Daoy (cell line): Measurements from ENCODE around the gene METAP2. TPM values are rescaled to one million over a fixed set of nuclear protein-coding genes. Genes with fewer than 3 reads are reported as not detected.
"Not testable (repeated sequence)": the region's sequence is repeated elsewhere in the genome, so short reads cannot be mapped to it uniquely, and the experiment has no call there.

Source experiments
- DNase-seq: peaks from one replicate; pipeline ENCODE4 v3.0.0-alpha.2; 2015; ENCODE audit warnings: low read depth
- total RNA-seq: library from RNA; depleted of rRNA; stranded (reverse); fragments of >200 nt; shearing (Covaris generic); gene quantifications from 2 replicates; pipeline ENCODE4 v1.2.3, GENCODE V29; 2014

The METAP2 gene
- total RNA-seq, 1 experiment from 2014 or later: 175 TPM

DNA sequence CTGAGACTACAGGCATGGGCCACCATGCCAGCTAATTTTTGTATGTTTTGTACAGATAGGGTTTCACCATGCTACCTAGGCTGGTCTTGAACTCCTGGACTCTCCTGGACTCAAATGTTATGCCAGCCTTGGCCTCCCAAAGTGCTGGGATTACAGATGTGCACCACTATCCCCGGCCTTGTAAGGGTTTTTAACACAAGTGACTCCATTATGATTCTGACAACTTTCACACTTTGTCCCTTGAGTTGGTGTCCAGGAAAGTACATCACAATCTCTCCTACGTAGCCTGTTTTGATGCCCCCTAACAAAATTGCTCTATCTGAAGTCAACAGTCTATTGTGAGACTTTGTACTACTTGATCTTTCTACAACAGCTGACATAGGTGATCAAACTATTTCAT lies 11.4 kb upstream of the METAP2 start:
- DNase-seq: no peak

DNA sequence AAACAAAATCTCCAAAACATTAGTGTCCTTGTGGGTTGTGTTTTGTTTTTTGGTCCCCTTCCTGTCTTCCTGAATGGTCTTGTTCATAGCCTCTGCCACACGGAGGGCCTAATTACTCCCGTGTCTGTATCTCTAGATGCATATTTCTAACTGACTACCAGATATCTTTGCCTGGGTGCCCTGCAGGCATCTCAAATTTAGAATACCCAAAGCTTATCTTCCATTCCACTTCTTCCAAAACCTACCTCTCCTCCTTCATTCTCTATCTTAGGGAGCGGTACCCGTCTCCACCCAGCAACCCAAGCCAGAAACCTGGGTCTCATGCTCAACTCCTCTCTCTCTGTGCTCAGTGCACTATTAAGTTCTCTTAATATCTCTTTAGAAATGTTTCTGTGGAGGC lies 10.9 kb upstream of the METAP2 start:
- no peak for DNase-seq

DNA sequence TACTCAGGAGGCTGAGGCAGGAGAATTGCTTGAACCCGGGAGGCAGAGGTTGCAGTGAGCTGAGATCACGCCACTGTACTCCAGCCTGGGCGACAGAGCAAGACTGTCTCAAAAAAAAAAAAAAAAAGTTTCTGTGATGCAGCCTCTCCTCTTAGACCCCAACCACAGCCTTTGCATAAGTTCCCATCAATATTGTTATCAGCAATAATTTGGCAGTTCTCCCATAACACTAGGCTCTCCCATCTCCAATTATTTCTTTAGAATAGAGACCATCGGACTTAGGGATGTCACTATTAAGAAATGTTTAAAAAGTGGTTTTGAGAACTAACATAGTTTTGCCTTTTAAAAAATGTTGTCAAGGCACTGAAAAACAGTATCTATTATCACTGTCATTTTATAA lies 10.2 kb upstream of the METAP2 start:
- not testable (repeated sequence) for DNase-seq

DNA sequence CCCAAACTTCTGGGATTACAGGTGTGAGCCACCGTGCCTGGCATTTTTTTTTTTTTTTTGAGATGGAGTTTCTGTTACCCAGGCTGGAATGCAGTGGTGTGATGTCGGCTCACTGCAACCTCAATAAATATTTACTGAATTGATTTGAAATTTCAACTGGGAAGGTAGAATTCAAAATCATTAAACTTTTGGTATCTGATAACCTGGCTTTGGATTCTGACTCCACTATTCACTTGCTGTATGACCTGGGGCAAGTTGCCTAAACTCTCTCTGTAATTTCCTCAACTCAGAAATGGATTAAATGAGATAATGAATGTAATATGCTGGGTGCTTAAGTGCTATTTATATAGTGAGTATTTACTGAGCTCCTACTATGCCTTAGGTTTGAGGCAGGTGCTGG lies 8.7 kb upstream of the METAP2 start:
- DNase-seq: no peak

DNA sequence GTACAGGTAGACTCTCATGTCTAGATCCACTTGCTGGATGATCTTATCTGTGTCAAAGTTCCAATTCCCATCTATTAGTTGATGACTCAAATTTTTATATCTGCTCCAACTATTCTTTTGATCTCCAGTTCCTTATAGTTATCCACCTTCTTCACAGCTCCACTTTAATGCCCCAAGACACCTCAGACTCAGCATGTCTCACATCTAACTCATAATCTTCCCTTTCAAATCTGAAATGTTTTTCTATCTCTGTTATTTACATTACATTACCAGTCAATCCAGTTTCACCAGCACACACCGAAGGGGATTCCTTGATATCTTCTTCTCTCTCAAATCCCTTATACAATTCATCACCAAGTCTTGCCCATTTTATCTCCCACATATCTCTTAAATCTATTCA lies 3.7 kb upstream of the METAP2 start:
- DNase-seq: no peak

- DNase-seq: peak; percentile 42
Measured at GRCh38 chr12:95473231-95473883, 595 bp upstream of the METAP2 start.

GRCh38 chr12:95474660-95474958 lies 657 bp downstream of the METAP2 start:
- DNase-seq: peak; percentile 17

GRCh38 chr12:95480230-95480629 lies 6.3 kb downstream of the METAP2 start:
- DNase-seq: no peak

DNA sequence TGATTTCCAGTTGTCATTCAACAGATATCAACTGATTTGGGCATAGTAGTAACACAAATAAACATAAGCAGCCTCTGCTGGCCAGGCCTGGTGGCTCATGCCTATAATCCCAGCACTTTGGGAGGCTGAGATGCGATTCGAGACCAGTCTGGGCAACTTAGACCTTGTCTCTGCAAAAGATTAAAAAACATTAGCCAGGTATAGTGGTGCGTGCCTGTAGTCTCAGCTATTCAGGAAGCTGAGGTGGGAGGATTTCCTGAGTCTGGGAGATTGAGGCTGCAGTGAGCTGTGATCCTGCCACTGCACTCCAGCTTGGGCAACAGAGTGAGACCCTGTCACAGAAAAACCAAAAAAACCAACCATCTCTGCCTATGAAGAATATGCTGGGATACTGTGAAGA lies 7.1 kb downstream of the METAP2 start:
- no peak for DNase-seq

GRCh38 chr12:95481888-95482287 lies 7.9 kb downstream of the METAP2 start:
- DNase-seq: no peak

GRCh38 chr12:95482564-95482963 lies 8.6 kb downstream of the METAP2 start:
- not testable (repeated sequence) for DNase-seq

DNA sequence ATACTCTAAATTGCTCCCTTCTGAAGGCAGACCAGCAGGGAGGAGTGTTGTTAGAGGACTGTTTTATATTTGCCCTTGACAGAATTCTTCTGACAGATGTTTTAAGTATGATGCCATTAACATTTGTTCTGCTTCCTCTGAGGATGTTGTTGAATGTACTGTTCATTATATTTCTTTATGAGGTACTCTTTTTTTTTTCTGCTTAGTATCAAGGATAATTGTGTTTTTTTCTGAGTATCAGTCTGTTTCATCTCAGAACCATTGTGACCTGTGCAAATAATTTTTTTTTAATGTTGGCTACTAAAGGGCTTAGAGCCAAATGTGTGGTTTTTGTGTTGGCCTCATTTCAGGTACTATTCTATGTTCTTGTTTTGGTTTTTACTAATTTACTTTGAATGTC lies 10.6 kb downstream of the METAP2 start:
- no peak for DNase-seq

- no peak for DNase-seq
Measured at GRCh38 chr12:95487024-95487423, 13.1 kb downstream of the METAP2 start.

DNA sequence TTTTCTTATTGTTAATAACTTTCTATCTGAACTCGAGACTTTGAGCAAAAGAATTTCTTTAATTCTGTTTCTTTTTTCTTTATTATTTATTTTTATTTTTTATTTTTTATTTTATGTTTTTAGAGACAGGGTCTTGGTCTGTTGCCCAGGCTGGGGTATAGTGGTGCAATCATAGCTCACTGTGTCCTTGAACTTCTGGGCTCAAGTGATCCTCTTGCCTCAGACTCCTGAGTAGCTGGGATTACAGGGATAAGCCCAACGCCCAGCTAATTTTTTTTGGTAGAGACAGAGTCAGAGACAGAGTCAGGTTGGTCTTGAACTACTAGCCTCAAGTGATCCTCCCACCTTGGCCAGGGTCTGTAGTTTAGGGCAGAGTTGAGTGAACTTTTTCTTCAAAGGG lies 18.5 kb downstream of the METAP2 start:
- DNase-seq: no peak

- no peak for DNase-seq
Measured at GRCh38 chr12:95494888-95495287, 20.9 kb downstream of the METAP2 start.

DNA sequence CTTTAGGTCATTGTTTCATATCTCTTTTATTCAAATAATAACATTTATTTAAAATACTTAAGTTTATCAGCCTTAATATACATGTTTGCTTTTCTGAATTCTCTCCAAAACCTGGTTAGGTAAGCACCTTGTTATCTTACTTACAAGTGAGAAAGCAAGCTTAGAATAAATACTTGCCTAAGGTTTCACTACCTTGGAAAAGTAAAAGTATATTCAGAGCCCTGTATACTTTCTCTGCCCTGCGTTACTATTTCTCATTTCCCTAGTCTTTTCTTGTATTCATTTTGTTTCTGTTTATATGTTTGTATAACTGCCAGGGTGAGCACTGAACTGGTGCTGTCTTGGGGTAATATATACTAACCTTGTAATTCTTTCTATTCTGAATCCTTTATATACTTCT lies 21.5 kb downstream of the METAP2 start:
- no peak for DNase-seq

GRCh38 chr12:95497031-95497430 lies 23.1 kb downstream of the METAP2 start:
- DNase-seq: no peak

DNA sequence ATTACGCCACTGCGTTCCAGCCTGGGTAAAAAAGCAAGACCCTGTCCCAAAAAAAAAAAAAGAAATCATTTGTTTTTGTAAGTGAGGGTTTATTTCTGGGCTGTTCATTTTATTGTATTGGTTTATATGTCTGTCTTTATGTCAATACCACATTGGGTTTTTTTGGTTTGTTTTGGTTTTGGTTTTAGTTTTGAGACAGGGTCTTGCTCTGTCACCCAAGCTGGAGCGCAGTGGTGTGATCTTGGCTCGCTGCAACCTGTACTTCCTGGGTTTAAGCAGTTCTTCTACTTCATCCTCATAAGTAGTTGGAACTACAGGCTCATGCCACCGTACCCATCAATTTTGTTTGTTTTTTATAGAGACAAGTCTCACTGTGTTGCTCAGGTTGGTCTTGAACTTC lies 25.0 kb downstream of the METAP2 start:
- no peak for DNase-seq

DNA sequence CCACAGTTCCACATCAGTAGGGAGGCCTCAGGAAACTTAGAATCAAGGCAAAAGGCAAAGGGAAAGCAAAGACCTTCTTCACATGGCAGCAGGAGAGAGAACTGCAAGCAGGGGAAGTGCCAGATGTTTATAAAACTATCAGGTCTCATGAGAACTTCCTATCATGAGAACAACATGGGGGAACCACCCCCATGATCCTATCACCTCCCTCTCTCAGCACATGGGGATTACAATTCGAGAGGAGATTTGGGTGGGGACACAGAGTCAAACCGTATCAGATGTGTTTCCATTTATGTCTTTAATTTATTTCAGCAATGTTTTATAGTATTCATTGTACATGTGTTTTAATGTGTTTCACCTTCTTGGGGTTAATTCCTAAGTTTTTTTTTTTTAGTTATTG lies 25.8 kb downstream of the METAP2 start:
- DNase-seq: no peak

GRCh38 chr12:95504140-95504539 lies 30.2 kb downstream of the METAP2 start:
- no peak for DNase-seq

DNA sequence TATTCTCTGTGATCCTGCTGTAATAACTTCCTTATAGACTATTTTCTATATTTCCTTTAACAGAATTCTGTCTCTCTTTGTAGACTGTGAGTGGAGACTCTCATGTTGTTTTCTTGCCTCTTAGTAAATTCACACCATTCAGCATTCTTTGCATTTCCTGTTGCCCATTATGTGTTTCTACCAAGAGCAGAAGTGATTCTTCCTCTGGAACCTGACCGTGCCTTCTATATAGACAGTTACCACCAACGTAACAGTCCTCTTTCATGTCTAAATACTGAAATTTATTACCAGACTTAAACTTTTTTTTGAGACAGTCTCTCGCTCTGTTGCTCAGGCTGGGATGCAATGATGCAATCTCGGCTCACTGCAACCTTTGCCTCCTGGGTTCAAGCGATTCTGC lies 31.1 kb downstream of the METAP2 start:
- DNase-seq: no peak

DNA sequence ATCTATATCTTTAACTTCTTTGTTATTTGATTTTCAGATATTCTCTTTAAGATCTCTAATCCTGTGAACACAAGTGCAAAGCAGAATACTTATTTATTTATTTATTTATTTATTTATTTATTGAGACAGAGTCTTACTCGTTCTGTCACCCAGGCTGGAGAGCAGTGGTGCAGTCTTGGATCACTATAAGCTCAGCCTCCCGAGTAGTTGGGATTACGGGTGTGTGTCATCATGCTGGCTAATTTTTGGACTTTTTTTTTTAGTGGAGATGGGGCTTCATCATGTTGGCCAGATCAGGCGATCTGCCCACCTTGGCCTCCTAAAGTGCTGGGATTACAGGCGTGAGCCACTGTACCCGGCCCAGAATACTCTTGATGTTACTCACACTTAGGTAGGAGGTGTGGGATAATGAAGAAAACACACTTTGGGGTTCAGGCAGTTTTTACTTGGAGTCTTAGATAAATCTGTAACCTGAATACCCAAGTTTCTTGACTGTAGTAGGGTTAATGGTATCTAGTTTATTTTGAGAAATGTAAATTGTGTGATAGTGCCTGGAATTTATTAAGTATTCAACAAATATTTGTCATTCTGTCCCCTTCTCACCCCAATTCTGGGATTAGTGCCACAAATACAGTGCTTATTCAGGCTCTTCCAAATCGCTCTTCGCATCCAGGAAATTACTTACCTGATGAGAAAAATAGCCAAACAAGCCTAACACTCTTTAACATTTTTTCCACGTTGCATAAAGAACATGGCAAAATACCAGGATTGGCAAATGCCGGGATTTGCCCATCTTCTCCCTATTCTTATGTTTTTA lies 33.0 kb downstream of the METAP2 start:
- DNase-seq: no peak

DNA sequence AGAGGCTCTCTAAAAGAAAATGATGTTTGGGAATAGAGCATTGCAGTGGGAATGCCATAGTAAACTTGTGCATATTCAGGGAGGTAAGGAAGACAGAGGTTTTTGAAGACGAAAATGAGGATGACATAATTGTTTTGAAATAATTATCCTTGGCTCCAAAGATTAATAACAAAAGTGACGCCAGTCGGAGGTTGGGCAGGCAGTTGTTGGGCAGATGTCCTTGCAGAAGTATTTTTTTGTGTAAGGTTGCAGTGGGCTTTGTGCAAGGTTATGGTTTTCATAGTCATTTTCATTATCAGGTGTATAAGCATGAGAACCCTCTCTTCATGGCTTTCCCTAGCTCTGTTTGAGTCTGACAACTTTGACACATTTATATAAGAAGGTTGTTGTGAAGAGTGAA lies 35.3 kb downstream of the METAP2 start:
- no peak for DNase-seq

DNA sequence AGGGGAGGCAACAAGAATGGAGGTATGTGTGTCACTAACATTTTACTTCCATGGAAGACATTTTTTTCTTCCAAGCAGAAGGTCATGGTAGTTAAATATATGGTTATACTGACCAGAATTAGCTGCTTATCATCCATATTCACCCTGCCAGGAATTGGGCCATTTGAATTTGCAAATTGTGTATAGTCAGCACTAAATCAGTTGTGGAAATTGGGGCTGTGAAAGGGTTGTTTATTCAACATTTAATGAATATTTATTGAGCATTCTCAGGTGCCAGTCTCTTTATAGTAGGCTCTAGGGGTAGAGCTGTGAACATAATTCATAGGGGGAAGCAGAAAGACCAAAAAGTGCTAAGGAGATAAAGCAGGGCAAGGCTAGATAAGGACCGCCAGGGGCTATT lies 38.0 kb downstream of the METAP2 start:
- DNase-seq: no peak
